BJ (cell line): ENCODE measurements around the gene FCN1. TPM values are rescaled to one million over a fixed set of nuclear protein-coding genes. Genes with fewer than 3 reads are reported as not detected.

Experiments
- CTCF ChIA-PET: fragments of 350-600 bp; formaldehyde crosslinking; extraction: SDS; loops from one replicate; lab custom pipeline; 2021; ENCODE audit warnings: antibody characterized with exemption, inconsistent platforms; lab: Yijun Ruan, JAX
- POLR2A ChIA-PET: fragments of 300-600 bp; sonication (Branson Sonifier 250); formaldehyde crosslinking; extraction: SDS; loops from one replicate; lab custom pipeline; 2021; ENCODE audit warnings: antibody characterized with exemption; lab: Charles Lee
- DNase-seq: peaks from one replicate; pipeline ENCODE4 v3.0.0-alpha.2; 2011; ENCODE audit warnings: low read depth
- H3K27me3 ChIP-seq: 2 replicates; pipeline ENCODE4 v1.6.0; 2011; ENCODE audit warnings: low read length; ENCODE audit not compliant: control insufficient read depth, insufficient read depth
- H3K36me3 ChIP-seq: 2 replicates; pipeline ENCODE4 v1.5.1; 2011; ENCODE audit warnings: low read length; ENCODE audit not compliant: control insufficient read depth, insufficient read depth
- H3K4me3 ChIP-seq: 2 replicates; pipeline ENCODE4 v1.5.1; 2011; ENCODE audit warnings: low read depth, mild to moderate bottlenecking, control low read depth, low read length
- polyA plus RNA-seq: library from polyadenylated mRNA; depleted of rRNA; stranded (reverse); fragments of >200 nt; gene quantifications from 2 replicates; pipeline ENCODE4 v1.2.3, GENCODE V29; 2011
- TF ChIP-seq, protein P1 (sequence below): IDR thresholded peaks from 2 replicates; pipeline ENCODE4 v1.5.1; 2011; ENCODE audit warnings: low read depth, mild to moderate bottlenecking, control low read depth, inconsistent platforms, low read length, moderate library complexity; ENCODE audit not compliant: insufficient read depth

Gene FCN1
- polyA plus RNA-seq, 1 experiment = not detected

DNA sequence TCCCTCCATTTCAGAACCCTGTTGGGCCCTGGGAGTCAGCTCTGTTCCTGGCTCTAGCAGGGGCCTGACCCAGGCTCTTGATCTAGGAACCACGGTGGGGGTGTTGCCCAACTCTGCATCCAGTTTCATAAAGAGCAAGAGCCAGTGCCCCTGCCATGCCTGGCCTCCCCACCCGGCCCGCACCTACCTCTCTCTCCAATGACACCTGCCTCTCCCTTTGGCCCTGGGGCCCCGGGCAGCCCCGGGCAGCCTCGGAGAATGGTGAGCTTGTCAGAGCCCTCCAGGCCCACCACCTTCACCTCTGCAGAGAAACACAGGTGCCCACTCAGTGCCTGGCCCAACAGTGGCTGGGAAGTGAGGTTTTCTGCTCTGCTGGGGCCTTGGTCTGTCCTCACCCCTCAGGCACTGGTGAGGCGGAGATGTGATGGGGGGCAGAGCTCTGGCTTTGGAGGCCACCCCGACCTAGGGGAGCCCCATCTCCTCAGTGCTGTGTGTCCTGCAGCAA, 1.5 kb downstream of the FCN1 start:
- POLR2A ChIA-PET = no interaction called here
- CTCF ChIA-PET = no interaction called here
- no peaks in the 10 kb centered on the region for H3K36me3 ChIP-seq
- H3K27me3 ChIP-seq = peaks cover 1% of the 10 kb centered on the region; the same call in 1 of the 2 replicates
- TF ChIP-seq, protein P1, sequence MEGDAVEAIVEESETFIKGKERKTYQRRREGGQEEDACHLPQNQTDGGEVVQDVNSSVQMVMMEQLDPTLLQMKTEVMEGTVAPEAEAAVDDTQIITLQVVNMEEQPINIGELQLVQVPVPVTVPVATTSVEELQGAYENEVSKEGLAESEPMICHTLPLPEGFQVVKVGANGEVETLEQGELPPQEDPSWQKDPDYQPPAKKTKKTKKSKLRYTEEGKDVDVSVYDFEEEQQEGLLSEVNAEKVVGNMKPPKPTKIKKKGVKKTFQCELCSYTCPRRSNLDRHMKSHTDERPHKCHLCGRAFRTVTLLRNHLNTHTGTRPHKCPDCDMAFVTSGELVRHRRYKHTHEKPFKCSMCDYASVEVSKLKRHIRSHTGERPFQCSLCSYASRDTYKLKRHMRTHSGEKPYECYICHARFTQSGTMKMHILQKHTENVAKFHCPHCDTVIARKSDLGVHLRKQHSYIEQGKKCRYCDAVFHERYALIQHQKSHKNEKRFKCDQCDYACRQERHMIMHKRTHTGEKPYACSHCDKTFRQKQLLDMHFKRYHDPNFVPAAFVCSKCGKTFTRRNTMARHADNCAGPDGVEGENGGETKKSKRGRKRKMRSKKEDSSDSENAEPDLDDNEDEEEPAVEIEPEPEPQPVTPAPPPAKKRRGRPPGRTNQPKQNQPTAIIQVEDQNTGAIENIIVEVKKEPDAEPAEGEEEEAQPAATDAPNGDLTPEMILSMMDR = no peak
- no peak overlapping the region for H3K4me3 ChIP-seq
- DNase-seq = no peak

DNA sequence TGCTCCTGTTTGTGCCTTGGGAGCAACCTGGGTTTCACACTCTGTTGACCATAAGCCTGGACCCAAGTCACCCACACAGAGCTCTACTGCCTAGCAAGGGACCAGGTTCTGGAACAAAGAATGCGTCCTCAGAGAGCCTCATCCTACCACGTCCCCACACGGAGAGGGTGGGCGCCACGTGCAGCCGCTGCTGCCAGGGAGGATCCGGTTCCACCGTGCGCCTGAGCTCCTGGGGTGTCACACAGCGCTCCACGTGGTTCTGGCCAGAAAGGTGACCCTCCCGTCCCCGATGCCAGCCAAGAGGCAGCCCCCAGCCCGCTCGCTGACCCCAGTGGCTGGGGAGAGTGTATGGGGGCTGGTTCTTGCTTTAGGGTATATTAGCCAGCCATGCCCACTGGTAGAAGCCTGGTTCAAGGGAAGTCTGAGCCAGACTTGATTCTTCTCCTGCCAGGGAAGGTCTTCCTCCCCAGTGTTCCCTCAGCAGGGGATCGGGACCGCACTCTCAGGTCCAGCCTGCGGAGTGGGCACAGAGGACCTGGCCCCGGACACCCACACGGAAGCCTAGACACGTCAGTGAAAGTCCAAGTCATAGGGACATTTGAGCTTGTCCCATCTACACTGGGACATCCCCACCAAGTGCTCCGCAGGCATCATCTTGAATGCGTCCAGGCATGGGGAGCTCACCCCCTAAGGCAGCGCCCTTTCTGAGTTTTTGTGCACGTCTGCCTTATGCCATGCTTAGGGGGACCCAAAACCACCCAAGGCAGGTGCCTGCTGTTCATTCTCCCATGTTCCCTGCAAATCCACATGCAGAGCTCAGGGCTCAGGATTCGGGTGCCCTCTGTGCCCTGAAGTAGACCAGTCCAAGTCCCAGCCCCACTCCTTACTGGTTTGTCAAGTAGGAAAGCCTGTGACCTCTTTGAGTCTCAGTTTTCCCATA, 2.4 kb downstream of the FCN1 start:
- H3K36me3 ChIP-seq = no peaks in the 10 kb centered on the region
- TF ChIP-seq, protein P1 = no peak
- no peak for DNase-seq
- ChIA-PET POLR2A (no interaction called here), CTCF (no interaction called here)
- H3K27me3 ChIP-seq = peaks cover 1% of the 10 kb centered on the region; the same call in 1 of the 2 replicates
- H3K4me3 ChIP-seq = no peak overlapping the region

DNA sequence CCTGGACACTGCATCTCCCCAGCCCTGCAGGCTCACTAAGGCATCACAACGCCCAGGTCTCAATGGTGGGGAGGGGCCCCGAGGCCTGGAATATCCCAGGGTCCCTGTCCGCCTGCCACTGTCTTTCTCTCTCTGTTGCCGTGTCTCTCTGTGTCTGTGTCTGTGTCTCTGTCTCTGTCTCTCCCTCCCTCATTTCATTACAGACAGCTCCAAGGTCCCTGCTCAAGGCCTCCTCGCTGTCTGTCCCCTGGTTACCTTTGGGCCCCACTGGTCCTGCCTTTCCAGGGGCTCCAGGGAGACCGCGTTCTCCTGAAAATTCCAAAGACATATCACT, 3.2 kb downstream of the FCN1 start:
- POLR2A ChIA-PET = no interaction called here
- CTCF ChIA-PET = no interaction called here
- no peak overlapping the region for H3K4me3 ChIP-seq
- H3K36me3 ChIP-seq = no peaks in the 10 kb centered on the region
- TF ChIP-seq, protein P1 = no peak
- no peak for DNase-seq
- peaks cover 1% of the 10 kb centered on the region; the same call in 1 of the 2 replicates for H3K27me3 ChIP-seq

GRCh38 chr9:134913713-134914500, 3.8 kb downstream of the FCN1 start:
- peaks cover 1% of the 10 kb centered on the region; the same call in 1 of the 2 replicates for H3K27me3 ChIP-seq
- POLR2A ChIA-PET = no interaction called here
- DNase-seq = no peak

More at GRCh38 chr9:134913713-134914500, 3.8 kb downstream of the FCN1 start:
- CTCF ChIA-PET = no interaction called here
- TF ChIP-seq, protein P1 = no peak
- H3K36me3 ChIP-seq = no peaks in the 10 kb centered on the region
- no peak overlapping the region for H3K4me3 ChIP-seq
